Esophagus muscularis mucosa (tissue), 4 donors: Measurements from ENCODE around the gene ING2. TPM values are rescaled to one million over a fixed set of nuclear protein-coding genes. Genes with fewer than 3 reads are reported as not detected.

Experiments
- DNase-seq: peaks from one replicate; pipeline ENCODE4 v3.0.0-alpha.2; 2017; ENCODE audit errors: extremely low spot score
- H3K27ac ChIP-seq, 4 donors: fragments of 200-600 bp; sonication (generic); replicated peaks in 1 of 4; 1 replicate in 3 of 4; 2 replicates in 1 of 4; pipeline ENCODE4 v1.5.1; 2016 to 2019; ENCODE audit warnings: mild to moderate bottlenecking in 1 of 4
- H3K27me3 ChIP-seq, 4 donors: fragments of 200-600 bp; sonication (generic); one replicate each; pipeline versions ENCODE4 v1.5.1 to v1.6.0; 2016 to 2019
- H3K36me3 ChIP-seq, 4 donors: fragments of 200-600 bp; sonication (generic); one replicate each; pipeline ENCODE4 v1.5.1; 2016 to 2019
- H3K4me1 ChIP-seq, 4 donors: fragments of 200-600 bp; sonication (generic); one replicate each; pipeline ENCODE4 v1.5.1; 2016 to 2019
- H3K4me3 ChIP-seq, 4 donors: fragments of 200-600 bp; sonication (generic); 1 replicate in 2 of 4; 2 replicates in 2 of 4; pipeline ENCODE4 v1.5.1; 2016 to 2019; ENCODE audit warnings: mild to moderate bottlenecking in 4 of 4, moderate library complexity in 1 of 4
- H3K9me3 ChIP-seq, 4 donors: fragments of 200-600 bp; sonication (generic); 1 replicate in 3 of 4; 2 replicates in 1 of 4; pipeline ENCODE4 v1.5.1; 2016 to 2019
- CTCF ChIP-seq, 3 experiments: fragments of 200-600 bp in 2 of 3; fragments of 450-650 bp in 1 of 3; sonication (generic) in 2 of 3; IDR thresholded peaks; one replicate each; pipeline ENCODE4 v1.5.1; 2017 to 2019; ENCODE audit warnings: antibody characterized with exemption in 3 of 3, mild to moderate bottlenecking in 2 of 3, moderate library complexity in 1 of 3
- EP300 ChIP-seq: sonication (generic); formaldehyde crosslinking; IDR thresholded peaks from one replicate; pipeline ENCODE4 v1.6.1; 2017; ENCODE audit warnings: antibody characterized with exemption
- POLR2A ChIP-seq: fragments of 450-650 bp; IDR thresholded peaks from one replicate; pipeline ENCODE4 v1.6.1; 2017; ENCODE audit warnings: antibody characterized with exemption, moderate library complexity, mild to moderate bottlenecking, low read depth
- POLR2AphosphoS5 ChIP-seq, 2 donors: sonication (generic); formaldehyde crosslinking; IDR thresholded peaks; one replicate each; pipeline ENCODE4 v1.6.1; 2017; ENCODE audit warnings: antibody characterized with exemption in 2 of 2
- WGBS: methylation state at CpG from one replicate; pipeline ENCODE4 v1.1.5; 2018; 5-methylcytosine and 5-hydroxymethylcytosine counted together
- intact Hi-C: fragments of 100-400 bp; cut with DNase I; formaldehyde crosslinking; loops from one replicate; pipeline ENCODE4 v1.15.1; 2023
- total RNA-seq, 4 donors: library from RNA; depleted of rRNA; stranded (reverse); fragments of >200 nt; gene quantifications; one replicate each; pipeline versions ENCODE4 v1.1.0 to v1.2.1, GENCODE V29; 2016

ING2 gene
- total RNA-seq, 4 donors from 2014 or later: 26.2 to 42.8 (median 38.6) TPM

DNA sequence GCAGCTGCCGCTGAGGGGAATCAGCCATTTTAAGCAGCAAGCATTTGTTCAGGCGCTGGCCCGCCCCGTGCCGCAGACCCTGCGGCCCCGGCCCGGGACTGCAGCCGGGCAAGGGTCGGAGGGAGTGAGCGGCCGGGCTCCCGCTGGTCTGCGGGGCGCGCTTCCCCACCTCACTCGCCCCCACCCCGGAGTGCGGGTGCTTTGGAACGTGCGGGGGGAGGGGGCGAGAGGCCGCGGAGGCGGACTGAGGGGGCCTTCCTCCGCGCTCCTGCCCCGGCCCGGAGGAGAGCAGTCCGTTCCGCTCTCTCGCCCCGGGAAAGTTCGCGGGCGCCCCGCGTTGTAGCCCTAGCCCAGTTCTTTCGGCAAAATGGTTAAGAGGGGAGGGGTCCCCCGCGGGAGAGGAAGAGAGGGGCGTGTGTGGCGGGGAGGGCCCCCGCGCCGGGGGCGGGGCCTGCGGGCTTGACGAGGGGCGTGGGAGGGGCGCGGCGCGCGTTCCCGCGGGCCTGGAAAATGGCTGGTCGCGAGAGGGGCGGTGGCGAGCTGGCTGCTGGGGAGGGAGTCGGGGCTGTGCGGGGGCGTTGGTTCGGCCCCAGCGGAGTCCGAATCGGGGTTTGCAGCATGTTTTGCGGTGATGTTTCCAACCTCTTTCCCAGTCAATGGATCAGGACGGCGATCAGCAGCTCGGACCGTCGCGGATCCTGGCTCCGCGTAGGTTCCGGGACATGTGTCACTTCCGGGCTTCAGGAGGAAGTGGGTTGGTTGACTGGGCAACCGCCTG, 942 bp downstream of the ING2 start:
- TF ChIP-seq POLR2AphosphoS5 (IDR thresholded peaks at IDR 0.05) (peak; percentile 87 to 94), POLR2A (peak; percentile 47), EP300 (no peak), CTCF (IDR thresholded peaks at IDR 0.05) (no peak)
- H3K4me1 ChIP-seq: peaks cover 8 to 47% (median 45%) of the 10 kb centered on the region in 4 donors
- H3K27me3 ChIP-seq: no peaks in the 10 kb centered on the region
- intact Hi-C loops: loop anchor here (2.0 kb wide), 1 partner anchor 61 kb away; the partner anchor contains the start of gene CDKN2AIP
- H3K36me3 ChIP-seq: peaks cover 5 to 6% (median 6%) of the 10 kb centered on the region in 4 donors
- WGBS: 1% methylated on average over 46 of the region's 80 CpGs
- DNase-seq: peak; percentile 96
- peak overlapping the region; percentile 96 to 99 (median 98) for H3K27ac ChIP-seq
- no peaks in the 10 kb centered on the region for H3K9me3 ChIP-seq
- H3K4me3 ChIP-seq: peak overlapping the region; percentile 75 to 100 (median 98)

- DNase-seq: no peak
- WGBS: 2% methylated on average over 14 of the region's 14 CpGs
- Histone ChIP-seq H3K4me1 (peaks cover 8 to 47% (median 45%) of the 10 kb centered on the region in 4 donors), H3K4me3 (peak overlapping the region; percentile 75 to 100 (median 98)), H3K27ac (peak overlapping the region; percentile 96 to 99 (median 98)), H3K36me3 (peaks cover 9 to 12% (median 11%) of the 10 kb centered on the region in 4 donors), H3K9me3 (no peaks in the 10 kb centered on the region), H3K27me3 (no peaks in the 10 kb centered on the region)
- intact Hi-C loops: no loop called here
- TF ChIP-seq POLR2AphosphoS5 (IDR thresholded peaks at IDR 0.05): no peak
- TF ChIP-seq POLR2A: no peak
- TF ChIP-seq CTCF (IDR thresholded peaks at IDR 0.05): no peak
Measured at GRCh38 chr4:183506389-183506735, 1.5 kb downstream of the ING2 start.

- Histone ChIP-seq H3K27me3 (no peaks in the 10 kb centered on the region), H3K36me3 (peaks cover 12 to 21% (median 14%) of the 10 kb centered on the region in 4 donors), H3K4me1 (peaks cover 4 to 38% (median 36%) of the 10 kb centered on the region in 4 donors), H3K9me3 (no peaks in the 10 kb centered on the region), H3K27ac (peak overlapping the region in 3 of 4 donors; percentile 13 to 99 (median 96)), H3K4me3 (no peak overlapping the region)
- TF ChIP-seq EP300 (no peak), POLR2AphosphoS5 (IDR thresholded peaks at IDR 0.05) (no peak), POLR2A (no peak), CTCF (IDR thresholded peaks at IDR 0.05) (no peak)
- no peak for DNase-seq
- intact Hi-C loops: no loop called here
- 75% methylated on average over 6 of the region's 6 CpGs for WGBS
Measured at GRCh38 chr4:183507925-183508696, 3.3 kb downstream of the ING2 start.

DNA sequence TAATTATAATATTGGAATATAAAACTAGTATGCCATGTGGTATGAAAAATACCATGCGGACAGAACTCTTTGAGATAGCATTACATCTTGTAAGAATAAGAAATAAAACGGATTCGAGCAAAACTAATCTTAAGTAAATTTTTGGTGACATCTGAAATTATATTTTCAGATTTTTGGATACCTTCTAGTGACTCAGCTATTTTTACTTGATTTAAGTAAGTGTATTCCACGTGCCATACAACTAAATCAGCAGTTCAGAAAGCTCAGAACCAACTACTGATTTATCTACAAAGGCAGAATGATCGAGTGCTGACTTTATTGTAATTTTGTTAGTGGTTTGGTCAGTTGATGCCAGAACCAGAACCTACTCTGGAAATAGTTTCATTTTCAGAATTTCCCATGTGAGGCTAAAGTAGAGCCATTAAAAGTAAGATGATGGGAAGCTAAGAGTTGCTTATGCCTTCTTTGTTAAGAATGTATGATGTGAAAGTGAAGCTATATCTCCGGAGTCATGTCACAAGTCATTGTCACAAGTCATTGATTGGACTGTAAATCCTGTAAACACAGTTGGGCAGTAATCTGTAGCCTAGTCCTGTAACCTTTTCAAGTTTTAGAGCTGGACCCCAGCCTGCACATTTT, 4.0 kb downstream of the ING2 start:
- no peak overlapping the region for H3K4me3 ChIP-seq
- peak overlapping the region; percentile 13 to 99 (median 36) for H3K27ac ChIP-seq
- H3K36me3 ChIP-seq: peaks cover 12 to 23% (median 14%) of the 10 kb centered on the region in 4 donors
- TF ChIP-seq CTCF (IDR thresholded peaks at IDR 0.05): no peak
- no peak for TF ChIP-seq POLR2A
- no peak for TF ChIP-seq EP300
- no peak for TF ChIP-seq POLR2AphosphoS5 (IDR thresholded peaks at IDR 0.05)
- H3K27me3 ChIP-seq: no peaks in the 10 kb centered on the region
- intact Hi-C loops: no loop called here
- 84% methylated on average over 6 of the region's 6 CpGs for WGBS
- H3K4me1 ChIP-seq: peaks cover 0 to 31% (median 30%) of the 10 kb centered on the region in 4 donors
- DNase-seq: no peak
- no peaks in the 10 kb centered on the region for H3K9me3 ChIP-seq
